Parathyroid adenoma (tissue), 2 donors: ENCODE measurements around the gene AFAP1L2.

Experiments
- H2AFZ ChIP-seq: fragments of 300-600 bp; sonication (generic); one replicate; pipeline ENCODE4 v1.7.0; 2017; ENCODE audit warnings: antibody characterized with exemption, mild to moderate bottlenecking
- H3K27ac ChIP-seq: fragments of 300-600 bp; sonication (generic); one replicate; pipeline ENCODE4 v1.7.0; 2017
- H3K27me3 ChIP-seq: fragments of 300-600 bp; sonication (generic); one replicate; pipeline ENCODE4 v1.7.0; 2017; ENCODE audit warnings: low read length; ENCODE audit not compliant: control insufficient read depth, insufficient read depth
- H3K36me3 ChIP-seq: fragments of 300-600 bp; sonication (generic); one replicate; pipeline ENCODE4 v1.7.0; 2017; ENCODE audit warnings: low read length; ENCODE audit not compliant: control insufficient read depth, insufficient read depth
- H3K4me1 ChIP-seq: fragments of 300-600 bp; sonication (generic); one replicate; pipeline ENCODE4 v1.7.0; 2017; ENCODE audit warnings: control low read depth
- H3K4me2 ChIP-seq: fragments of 300-600 bp; sonication (generic); one replicate; pipeline ENCODE4 v1.7.0; 2017; ENCODE audit warnings: low read length
- H3K4me3 ChIP-seq: fragments of 300-600 bp; sonication (generic); one replicate; pipeline ENCODE4 v1.7.0; 2017; ENCODE audit warnings: low read depth, low read length
- H3K79me2 ChIP-seq: fragments of 300-600 bp; sonication (generic); one replicate; pipeline ENCODE4 v1.7.0; 2017; ENCODE audit warnings: control low read depth
- H3K9ac ChIP-seq: fragments of 300-600 bp; sonication (generic); one replicate; pipeline ENCODE4 v1.7.0; 2017; ENCODE audit warnings: mild to moderate bottlenecking
- H3K9me3 ChIP-seq: fragments of 300-600 bp; sonication (generic); one replicate; pipeline ENCODE4 v1.7.0; 2017; ENCODE audit warnings: low read length; ENCODE audit not compliant: control insufficient read depth
- TF ChIP-seq, protein P1 (sequence below): fragments of 300-600 bp; sonication (generic); IDR thresholded peaks from one replicate; pipeline ENCODE4 v1.7.0; 2017; ENCODE audit warnings: antibody characterized with exemption, mild to moderate bottlenecking
- donor health status: primary hyperparathyroidism.

AFAP1L2 gene, protein sequence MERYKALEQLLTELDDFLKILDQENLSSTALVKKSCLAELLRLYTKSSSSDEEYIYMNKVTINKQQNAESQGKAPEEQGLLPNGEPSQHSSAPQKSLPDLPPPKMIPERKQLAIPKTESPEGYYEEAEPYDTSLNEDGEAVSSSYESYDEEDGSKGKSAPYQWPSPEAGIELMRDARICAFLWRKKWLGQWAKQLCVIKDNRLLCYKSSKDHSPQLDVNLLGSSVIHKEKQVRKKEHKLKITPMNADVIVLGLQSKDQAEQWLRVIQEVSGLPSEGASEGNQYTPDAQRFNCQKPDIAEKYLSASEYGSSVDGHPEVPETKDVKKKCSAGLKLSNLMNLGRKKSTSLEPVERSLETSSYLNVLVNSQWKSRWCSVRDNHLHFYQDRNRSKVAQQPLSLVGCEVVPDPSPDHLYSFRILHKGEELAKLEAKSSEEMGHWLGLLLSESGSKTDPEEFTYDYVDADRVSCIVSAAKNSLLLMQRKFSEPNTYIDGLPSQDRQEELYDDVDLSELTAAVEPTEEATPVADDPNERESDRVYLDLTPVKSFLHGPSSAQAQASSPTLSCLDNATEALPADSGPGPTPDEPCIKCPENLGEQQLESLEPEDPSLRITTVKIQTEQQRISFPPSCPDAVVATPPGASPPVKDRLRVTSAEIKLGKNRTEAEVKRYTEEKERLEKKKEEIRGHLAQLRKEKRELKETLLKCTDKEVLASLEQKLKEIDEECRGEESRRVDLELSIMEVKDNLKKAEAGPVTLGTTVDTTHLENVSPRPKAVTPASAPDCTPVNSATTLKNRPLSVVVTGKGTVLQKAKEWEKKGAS

DNA sequence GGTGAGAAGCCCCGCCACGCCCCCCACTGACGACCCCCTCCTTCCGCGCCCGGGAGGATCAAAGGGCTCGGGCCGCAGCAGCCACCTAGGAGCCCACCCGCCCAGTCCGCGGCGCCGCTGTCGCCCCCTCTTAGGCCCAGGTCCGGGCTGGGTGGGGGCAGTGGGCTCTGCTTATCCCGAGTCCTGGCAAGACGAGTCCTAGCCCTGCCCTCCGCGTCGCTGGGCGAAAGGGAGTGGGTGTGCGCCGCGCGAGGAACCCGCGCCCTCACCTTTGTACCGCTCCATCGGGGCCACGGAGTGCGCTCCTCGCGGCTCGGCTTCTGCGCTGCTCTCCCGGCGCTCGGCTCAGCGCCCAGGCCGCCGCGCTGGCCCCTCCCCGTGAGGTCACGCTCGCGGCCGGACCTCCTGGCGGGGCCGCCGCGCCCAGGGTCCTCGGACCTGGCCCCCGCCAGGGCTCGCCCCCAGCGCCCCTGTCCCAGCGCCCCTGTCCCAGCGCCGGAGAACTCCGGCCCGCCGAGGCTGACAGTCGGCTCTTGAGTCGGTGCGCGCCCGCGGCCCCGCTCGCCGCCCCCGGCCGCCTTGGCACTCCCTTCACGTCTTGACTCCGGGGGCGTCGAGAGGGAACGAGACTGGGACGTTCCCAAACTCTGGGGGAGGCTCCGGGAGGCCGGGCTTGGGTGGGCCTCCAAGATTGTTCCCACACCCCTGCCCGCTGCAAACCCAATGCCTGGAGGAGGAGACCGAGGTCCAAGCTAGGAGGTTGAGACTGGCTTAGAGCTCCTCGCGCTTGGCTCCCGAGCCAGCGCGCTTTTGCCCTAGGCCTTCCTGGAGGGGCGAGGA lies at the start of gene AFAP1L2:
AFAP1L2 (minus strand) TSS at position 332 of the 840 bp plus-strand sequence; CDS start at position 285, 47 bp downstream.
- peaks cover 43% of the 10 kb centered on the region for H3K79me2 ChIP-seq
- peak within 1 kb of the TSS; percentile 52 for H2AFZ ChIP-seq
- H3K4me1 ChIP-seq = peaks cover 32% of the 10 kb centered on the region
- H3K4me3 ChIP-seq = peak within 1 kb of the TSS; percentile 85
- H3K4me2 ChIP-seq = peak within 1 kb of the TSS; percentile 83
- H3K9me3 ChIP-seq = no peaks in the 10 kb centered on the region
- peak within 1 kb of the TSS; percentile 81 for H3K9ac ChIP-seq
- TF ChIP-seq, protein P1, sequence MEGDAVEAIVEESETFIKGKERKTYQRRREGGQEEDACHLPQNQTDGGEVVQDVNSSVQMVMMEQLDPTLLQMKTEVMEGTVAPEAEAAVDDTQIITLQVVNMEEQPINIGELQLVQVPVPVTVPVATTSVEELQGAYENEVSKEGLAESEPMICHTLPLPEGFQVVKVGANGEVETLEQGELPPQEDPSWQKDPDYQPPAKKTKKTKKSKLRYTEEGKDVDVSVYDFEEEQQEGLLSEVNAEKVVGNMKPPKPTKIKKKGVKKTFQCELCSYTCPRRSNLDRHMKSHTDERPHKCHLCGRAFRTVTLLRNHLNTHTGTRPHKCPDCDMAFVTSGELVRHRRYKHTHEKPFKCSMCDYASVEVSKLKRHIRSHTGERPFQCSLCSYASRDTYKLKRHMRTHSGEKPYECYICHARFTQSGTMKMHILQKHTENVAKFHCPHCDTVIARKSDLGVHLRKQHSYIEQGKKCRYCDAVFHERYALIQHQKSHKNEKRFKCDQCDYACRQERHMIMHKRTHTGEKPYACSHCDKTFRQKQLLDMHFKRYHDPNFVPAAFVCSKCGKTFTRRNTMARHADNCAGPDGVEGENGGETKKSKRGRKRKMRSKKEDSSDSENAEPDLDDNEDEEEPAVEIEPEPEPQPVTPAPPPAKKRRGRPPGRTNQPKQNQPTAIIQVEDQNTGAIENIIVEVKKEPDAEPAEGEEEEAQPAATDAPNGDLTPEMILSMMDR = no peak
- no peaks in the 10 kb centered on the region for H3K27me3 ChIP-seq
- no peaks in the 10 kb centered on the region for H3K36me3 ChIP-seq
- H3K27ac ChIP-seq = peak within 1 kb of the TSS; percentile 91

DNA sequence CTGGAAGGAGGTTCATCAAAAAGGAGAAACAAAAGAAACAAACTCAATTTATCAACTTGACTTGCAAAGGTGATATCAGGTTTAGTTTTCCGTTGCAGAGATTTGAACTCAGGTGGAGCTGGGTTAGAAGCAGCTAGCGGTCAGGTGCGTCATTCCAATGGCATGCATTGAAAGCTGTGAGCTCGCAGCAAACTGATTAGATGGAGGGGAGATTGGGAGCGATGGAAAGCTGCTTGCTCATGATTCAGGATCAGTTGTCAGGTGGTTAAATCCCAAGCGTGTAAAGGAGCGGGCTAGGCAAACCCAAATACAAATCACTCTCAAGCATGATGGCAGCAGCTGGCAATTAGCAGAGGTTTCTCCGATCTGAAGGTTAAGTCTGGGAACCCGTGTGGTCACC lies 49.3 kb upstream of the AFAP1L2 start:
- Histone ChIP-seq H3K27me3 (no peaks in the 10 kb centered on the region), H3K9me3 (no peaks in the 10 kb centered on the region), H3K36me3 (no peaks in the 10 kb centered on the region), H3K4me3 (no peak overlapping the region), H3K4me1 (no peaks in the 10 kb centered on the region), H3K79me2 (no peaks in the 10 kb centered on the region), H3K27ac (no peak overlapping the region), H3K4me2 (no peak overlapping the region), H2AFZ (no peak overlapping the region), H3K9ac (no peak overlapping the region)
- TF ChIP-seq, protein P1 = no peak

DNA sequence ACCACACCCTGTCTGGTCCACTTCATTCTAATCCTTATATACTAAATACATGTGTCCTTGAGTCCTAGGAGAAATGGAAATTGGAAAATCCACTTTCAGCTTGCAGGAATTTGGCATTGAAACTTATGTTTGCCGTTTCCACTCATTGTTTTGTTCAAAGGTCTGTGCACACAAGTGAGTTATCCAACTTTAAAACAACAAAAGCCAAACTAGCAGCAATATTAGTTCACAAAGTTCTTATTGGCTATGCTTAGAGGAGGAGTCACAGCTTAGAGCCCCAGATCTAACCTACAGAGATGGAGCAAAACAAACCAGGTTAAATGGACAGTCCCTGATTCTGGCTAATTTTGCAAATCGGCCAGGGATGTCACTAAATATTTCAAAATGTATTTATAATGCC lies 44.6 kb upstream of the AFAP1L2 start:
- no peak overlapping the region for H3K27ac ChIP-seq
- H3K4me1 ChIP-seq = no peaks in the 10 kb centered on the region
- H3K4me2 ChIP-seq = no peak overlapping the region
- no peak overlapping the region for H3K4me3 ChIP-seq
- H2AFZ ChIP-seq = no peak overlapping the region
- no peaks in the 10 kb centered on the region for H3K9me3 ChIP-seq
- H3K36me3 ChIP-seq = no peaks in the 10 kb centered on the region
- no peak overlapping the region for H3K9ac ChIP-seq
- H3K79me2 ChIP-seq = no peaks in the 10 kb centered on the region
- H3K27me3 ChIP-seq = no peaks in the 10 kb centered on the region
- TF ChIP-seq, protein P1 = no peak

DNA sequence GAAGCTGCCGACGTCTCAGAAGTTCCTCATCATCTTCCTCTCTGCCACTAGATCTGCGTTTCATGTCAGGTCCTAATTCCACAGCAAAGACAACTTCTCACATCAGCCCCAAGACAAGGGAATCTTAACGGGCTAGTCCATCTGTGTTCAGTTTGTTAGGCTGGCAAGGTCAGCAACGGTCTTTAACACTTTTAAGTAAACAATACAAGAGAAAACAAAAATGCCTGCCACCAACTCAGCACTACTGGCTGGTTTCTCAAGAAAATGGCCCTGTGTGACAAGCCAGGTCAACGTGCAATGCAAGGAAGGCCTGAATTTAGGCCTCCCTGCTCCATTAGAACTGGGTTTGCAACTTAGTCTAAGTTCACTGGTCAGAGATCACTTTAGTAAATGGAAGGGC lies 41.0 kb upstream of the AFAP1L2 start:
- Histone ChIP-seq H3K27me3 (no peaks in the 10 kb centered on the region), H3K4me1 (peaks cover 5% of the 10 kb centered on the region), H3K36me3 (no peaks in the 10 kb centered on the region), H3K4me3 (no peak overlapping the region), H3K9ac (no peak overlapping the region), H3K9me3 (no peaks in the 10 kb centered on the region), H3K79me2 (no peaks in the 10 kb centered on the region), H3K4me2 (peak overlapping the region; percentile 10), H2AFZ (no peak overlapping the region), H3K27ac (no peak overlapping the region)
- TF ChIP-seq, protein P1 = no peak
